ENCODE data around the gene TPK1.

- TF ChIP-seq CTCF (IDR thresholded peaks at IDR 0.05): no peak
- TF ChIP-seq POLR2AphosphoS5 (IDR thresholded peaks at IDR 0.05): no peak
These were observed 376.2 kb downstream of the TPK1 start for GRCh38 chr7:144459635-144460034.
